ENCODE measurements around the gene VSIG4.

DNA sequence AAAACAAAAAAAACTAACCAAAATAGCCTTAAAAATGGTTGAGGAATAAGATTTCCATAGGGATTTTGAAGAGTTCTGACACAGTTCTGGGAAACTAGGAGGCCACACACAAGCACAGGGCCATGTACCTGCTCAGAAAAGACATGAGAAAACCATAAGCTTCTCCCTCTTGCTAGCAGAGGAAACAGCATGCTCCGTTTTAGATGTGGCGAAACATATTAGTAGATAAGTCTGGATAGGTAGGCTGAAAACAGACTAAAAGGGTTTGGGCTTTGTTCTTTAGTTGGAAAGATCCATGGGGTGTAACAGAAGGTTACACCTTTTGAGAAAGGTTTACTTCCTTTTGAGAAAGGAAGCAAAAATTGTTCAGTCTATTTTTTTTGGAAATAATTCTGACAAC lies 10.9 kb downstream of the VSIG4 start:
- TF ChIP-seq TCF7L2 (IDR thresholded peaks at IDR 0.05; ENCODE audit: low read depth, low read length) (no peak), SIN3A (IDR thresholded peaks at IDR 0.05; ENCODE audit: borderline replicate concordance, insufficient read depth, low read depth, low read length) (no peak), POLR2AphosphoS5 (IDR thresholded peaks at IDR 0.05; ENCODE audit: low read depth, low read length) (no peak)
- TF ChIP-seq, protein P1, sequence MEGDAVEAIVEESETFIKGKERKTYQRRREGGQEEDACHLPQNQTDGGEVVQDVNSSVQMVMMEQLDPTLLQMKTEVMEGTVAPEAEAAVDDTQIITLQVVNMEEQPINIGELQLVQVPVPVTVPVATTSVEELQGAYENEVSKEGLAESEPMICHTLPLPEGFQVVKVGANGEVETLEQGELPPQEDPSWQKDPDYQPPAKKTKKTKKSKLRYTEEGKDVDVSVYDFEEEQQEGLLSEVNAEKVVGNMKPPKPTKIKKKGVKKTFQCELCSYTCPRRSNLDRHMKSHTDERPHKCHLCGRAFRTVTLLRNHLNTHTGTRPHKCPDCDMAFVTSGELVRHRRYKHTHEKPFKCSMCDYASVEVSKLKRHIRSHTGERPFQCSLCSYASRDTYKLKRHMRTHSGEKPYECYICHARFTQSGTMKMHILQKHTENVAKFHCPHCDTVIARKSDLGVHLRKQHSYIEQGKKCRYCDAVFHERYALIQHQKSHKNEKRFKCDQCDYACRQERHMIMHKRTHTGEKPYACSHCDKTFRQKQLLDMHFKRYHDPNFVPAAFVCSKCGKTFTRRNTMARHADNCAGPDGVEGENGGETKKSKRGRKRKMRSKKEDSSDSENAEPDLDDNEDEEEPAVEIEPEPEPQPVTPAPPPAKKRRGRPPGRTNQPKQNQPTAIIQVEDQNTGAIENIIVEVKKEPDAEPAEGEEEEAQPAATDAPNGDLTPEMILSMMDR (IDR thresholded peaks at IDR 0.05): no peak
- TF ChIP-seq, protein P2, sequence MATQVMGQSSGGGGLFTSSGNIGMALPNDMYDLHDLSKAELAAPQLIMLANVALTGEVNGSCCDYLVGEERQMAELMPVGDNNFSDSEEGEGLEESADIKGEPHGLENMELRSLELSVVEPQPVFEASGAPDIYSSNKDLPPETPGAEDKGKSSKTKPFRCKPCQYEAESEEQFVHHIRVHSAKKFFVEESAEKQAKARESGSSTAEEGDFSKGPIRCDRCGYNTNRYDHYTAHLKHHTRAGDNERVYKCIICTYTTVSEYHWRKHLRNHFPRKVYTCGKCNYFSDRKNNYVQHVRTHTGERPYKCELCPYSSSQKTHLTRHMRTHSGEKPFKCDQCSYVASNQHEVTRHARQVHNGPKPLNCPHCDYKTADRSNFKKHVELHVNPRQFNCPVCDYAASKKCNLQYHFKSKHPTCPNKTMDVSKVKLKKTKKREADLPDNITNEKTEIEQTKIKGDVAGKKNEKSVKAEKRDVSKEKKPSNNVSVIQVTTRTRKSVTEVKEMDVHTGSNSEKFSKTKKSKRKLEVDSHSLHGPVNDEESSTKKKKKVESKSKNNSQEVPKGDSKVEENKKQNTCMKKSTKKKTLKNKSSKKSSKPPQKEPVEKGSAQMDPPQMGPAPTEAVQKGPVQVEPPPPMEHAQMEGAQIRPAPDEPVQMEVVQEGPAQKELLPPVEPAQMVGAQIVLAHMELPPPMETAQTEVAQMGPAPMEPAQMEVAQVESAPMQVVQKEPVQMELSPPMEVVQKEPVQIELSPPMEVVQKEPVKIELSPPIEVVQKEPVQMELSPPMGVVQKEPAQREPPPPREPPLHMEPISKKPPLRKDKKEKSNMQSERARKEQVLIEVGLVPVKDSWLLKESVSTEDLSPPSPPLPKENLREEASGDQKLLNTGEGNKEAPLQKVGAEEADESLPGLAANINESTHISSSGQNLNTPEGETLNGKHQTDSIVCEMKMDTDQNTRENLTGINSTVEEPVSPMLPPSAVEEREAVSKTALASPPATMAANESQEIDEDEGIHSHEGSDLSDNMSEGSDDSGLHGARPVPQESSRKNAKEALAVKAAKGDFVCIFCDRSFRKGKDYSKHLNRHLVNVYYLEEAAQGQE (IDR thresholded peaks at IDR 0.05; ENCODE audit: insufficient read depth in 1 of 2, low read depth in 2 of 2, low read length in 1 of 2): no peak

Data from Panc1 (cell line).